H54 (cell line): ENCODE results near the gene MAP7D2.

Experiments used
- DNase-seq: peaks from one replicate; pipeline ENCODE4 v3.0.0; 2011; ENCODE audit warnings: low spot score, mixed read lengths; ENCODE audit not compliant: insufficient read length
- FAIRE-seq: peaks from 3 replicates; lab custom pipeline; 2011; peaks lifted over from hg19 to GRCh38; lab: Jason Lieb, UNC
- POLR2A ChIP-seq: IDR thresholded peaks from 2 replicates; pipeline ENCODE4 v1.6.1; 2011; ENCODE audit warnings: low read depth, mild to moderate bottlenecking, low read length

MAP7D2 gene

DNA sequence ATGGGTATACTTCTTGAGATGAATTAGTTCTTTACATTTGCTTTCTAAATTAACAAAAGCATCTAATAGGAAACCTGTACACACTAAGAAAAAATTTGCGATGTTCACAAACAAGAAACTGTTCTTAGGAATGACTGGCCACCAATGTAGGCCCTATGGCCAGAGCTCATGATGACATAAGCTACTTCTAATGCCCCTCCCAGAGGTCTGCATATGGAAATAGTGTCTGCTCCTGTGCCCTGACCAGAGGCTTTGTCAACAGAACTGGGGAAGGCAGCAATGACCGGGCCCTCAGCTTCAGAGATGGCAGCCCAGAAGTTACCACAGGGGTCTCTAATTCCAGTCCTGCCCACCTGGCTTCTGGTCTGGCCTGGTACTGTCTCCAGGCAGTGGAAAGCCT lies 110.8 kb downstream of the MAP7D2 start:
- FAIRE-seq, result no peak
- TF ChIP-seq POLR2A, result no peak
- no peak for DNase-seq

DNA sequence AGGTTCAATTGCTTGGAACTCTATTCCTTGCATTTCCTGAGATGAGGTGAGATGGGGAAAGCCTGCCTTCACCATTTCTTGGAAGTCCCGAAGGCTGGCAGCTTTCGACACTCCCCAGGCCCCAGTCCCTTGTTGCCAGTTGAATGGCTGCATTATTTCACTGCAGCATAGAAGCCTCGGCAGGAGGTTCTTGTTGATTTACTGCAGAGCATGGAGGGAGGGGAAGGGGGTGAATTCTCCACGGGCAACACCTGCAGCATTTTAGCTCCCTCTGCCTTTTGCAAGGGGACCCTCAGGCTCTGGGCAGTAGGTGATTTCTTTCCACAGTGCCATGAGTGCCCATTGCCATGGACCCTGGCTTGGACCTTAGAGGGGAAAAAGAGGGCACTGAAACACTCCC lies 115.1 kb downstream of the MAP7D2 start:
- FAIRE-seq (no peak), DNase-seq (no peak)
- no peak for TF ChIP-seq POLR2A

DNA sequence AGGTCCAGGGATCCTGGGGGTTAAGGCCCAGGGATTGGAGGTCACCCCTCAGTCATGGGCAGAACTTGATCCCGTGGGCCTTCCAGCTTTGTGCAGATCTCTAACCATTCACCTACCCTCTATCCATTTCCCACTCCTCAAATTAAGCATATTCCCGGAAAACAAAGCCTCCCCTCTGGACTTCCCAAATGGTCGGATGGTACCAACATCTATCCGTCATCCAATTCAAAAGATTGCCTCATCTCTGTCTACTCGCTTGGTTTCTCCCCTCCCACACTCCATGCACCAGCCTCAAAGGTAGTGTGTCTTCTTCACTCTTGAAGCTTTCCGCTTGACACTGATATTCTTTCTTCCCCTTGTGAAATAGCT lies 125.4 kb downstream of the MAP7D2 start:
- TF ChIP-seq POLR2A, result no peak; the same call in 1 of the 2 replicates
- FAIRE-seq (no peak), DNase-seq (no peak)

DNA sequence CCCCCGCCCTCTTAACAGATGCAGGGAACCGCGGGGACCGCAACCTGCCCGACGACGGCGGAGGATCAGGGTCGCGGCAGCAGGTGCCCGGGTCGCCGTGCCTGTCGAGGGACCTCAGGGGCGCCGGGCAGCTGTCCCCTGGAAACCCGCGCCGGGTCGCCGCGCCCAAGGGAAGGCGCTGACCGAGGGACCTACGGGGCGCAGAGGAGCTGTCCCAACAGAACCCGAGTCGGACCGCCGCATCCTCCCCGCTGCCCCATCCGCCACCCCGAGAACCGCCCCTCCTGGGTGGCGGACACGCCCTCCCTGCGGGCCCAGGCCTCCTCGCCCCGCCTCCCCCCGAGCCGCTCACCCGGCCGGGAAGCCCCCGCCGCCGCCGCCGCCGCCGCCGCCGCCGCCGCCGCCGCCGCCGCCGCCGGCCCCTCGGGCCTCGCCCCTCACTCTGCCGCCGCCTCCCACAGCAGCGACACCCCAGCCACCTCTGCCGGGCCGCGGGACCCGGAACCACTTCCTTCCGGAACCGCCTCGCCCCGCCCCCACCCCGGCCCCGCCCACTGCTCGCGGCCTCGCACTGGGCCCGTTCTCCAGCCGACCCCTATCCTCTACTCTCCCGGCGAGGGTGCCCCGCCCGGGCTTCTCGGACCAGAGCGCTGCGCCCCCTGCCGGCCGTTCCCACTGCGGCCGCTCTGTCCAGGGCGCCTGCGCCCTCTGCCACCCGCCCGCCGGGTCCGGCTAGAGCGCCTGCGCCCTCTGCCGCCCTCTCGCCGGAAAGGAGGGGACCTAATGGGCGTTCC lies 126.0 kb downstream of the MAP7D2 start, which contains the start of gene BCLAF3:
BCLAF3 (minus strand) TSS at position 506 of the 794 bp plus-strand sequence. CDS start 20,797 bp downstream, outside the sequence.
- peak; percentile 13; the same call in 1 of the 2 replicates for TF ChIP-seq POLR2A
- peak; percentile 58 for DNase-seq
- FAIRE-seq, result no peak

DNA sequence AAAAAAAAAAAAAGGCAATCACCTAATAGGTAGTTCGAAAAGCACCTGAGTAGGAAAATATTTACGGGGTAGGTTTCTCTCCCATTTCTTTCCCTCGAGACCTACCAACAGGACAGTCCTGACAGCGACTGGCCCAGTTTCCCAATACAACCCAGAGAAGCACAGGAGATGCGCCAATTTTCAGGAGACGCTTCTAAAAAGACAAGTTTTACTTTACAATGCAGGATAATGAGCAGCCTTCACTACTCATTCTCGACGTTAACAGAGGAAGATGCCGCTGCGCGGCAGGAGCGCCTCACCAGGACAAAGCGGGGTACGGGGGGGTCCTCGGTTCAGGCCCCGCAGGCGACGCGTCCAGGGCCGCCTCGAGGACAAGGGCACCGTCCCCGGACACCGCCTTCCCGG lies 126.6 kb downstream of the MAP7D2 start:
- DNase-seq (peak; percentile 7), FAIRE-seq (no peak)
- no peak for TF ChIP-seq POLR2A

DNA sequence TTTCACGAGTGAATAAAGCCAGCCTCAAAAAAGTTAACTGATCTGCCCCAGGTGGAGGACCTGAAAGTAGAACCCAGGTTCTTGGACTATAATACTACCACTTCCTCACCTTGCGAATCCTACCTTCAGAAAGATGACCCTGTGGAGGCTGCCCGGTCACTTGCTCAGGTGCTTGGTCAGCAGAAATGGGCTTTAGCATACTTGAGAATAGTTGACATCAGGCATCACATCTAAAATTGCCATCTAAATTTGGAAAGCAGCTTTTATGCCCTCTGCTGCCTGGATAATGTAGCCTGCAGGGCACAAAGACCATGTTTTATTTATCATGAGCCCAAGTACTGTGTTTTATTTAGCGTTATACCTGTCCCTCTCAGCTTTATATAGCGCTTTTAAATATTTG lies 128.9 kb downstream of the MAP7D2 start:
- no peak for FAIRE-seq
- DNase-seq, result no peak

DNA sequence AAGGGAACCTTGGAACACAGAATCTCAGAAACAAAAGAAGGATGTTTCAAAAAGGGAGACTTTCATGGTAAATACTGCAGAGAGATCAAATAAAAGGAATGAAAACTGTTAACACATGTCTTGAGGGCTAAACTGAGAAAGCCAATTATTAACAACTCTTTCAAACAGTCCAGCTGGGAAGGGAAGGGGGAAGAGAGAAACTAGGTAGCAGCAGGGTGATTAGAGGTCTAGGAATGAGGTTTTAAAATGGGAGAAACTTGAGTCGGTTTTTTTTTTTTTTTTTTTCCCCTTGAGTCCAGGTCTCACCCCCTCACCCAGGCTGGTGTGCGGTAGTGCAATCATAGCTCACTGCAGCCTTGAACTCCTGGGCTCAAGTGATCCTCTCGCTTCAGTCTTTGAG lies 130.2 kb downstream of the MAP7D2 start:
- DNase-seq (no peak), FAIRE-seq (no peak)
- no peak for TF ChIP-seq POLR2A

More for the DNA sequence above, 128.9 kb downstream of the MAP7D2 start:
- TF ChIP-seq POLR2A, result no peak

DNA sequence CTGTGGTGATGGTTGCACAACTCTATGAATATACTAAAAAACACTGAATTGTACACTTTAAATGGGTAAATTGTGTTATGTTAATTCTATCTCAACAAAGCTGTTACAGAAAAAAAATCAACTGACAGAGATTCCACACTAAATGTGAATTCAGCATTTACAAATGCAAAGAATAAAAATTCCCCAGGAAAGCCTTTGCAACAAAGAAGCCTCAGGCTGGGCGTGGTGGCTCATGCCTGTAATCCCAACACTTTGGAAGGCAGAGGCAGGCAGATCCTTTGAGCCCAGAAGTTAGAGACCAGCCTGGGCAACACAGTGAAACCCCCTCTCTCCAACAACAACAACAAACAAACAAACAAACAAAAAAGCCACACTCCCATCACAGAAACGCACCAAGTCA lies 134.8 kb downstream of the MAP7D2 start:
- no peak for DNase-seq
- no peak for FAIRE-seq
- no peak for TF ChIP-seq POLR2A

DNA sequence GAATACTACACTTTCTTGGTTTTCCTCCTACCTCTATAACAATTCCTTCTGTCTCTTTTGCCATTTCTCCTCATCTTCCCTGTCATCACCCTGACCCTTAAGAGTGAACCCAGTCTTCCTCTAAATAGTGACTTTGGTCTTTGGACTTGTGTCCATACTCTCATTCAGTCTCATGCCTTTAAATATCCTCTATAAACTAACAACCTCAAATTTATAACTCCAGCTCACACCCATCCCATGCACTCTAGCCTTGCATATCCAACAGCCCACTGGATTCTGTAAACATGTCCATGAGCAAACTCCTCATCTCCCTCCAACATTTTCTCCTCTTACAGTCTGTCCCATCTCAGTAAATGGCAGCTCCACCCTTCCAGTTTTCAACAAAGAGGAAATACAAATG lies 140.9 kb downstream of the MAP7D2 start:
- FAIRE-seq (no peak), DNase-seq (no peak)
- TF ChIP-seq POLR2A, result no peak

DNA sequence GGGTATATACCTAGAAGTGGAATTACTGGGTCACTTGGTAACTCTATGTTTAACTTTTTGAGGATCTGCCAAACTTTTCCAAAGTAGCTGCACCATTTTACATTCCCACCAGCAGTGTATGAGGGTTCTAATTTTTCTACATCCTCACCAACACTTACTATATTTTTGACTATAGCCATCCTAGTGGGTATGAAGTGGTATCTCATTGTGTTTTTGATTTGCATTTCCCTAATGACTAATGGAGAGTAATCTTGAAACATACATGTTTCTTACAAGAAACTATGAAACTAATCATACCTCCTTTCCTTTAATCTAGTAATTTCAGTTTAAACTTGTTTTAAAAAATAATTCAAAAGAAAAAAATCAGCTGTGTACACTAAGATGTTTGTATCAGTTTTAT lies 143.7 kb downstream of the MAP7D2 start:
- TF ChIP-seq POLR2A, result no peak
- FAIRE-seq, result no peak
- no peak for DNase-seq

DNA sequence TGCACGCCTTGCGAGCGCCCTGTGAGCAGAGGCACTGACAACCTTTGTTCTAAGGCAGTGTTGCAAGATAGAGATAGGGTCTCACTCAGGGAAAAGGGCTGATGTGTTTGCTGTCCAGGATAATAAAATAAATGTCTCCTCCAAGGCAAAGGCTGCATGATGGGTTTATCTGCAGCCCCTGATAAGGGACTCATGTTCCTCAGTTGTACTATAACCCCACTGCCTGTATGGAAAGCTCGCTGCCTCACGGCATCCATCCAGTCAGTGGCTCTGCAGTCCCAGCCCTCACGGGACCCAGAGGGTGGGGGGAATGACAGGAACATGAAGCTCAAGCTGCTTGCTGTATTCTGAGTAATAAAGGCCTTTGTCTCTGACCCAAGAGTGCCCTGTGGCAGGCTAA lies 148.4 kb downstream of the MAP7D2 start:
- no peak for FAIRE-seq
- TF ChIP-seq POLR2A, result no peak
- DNase-seq, result no peak

DNA sequence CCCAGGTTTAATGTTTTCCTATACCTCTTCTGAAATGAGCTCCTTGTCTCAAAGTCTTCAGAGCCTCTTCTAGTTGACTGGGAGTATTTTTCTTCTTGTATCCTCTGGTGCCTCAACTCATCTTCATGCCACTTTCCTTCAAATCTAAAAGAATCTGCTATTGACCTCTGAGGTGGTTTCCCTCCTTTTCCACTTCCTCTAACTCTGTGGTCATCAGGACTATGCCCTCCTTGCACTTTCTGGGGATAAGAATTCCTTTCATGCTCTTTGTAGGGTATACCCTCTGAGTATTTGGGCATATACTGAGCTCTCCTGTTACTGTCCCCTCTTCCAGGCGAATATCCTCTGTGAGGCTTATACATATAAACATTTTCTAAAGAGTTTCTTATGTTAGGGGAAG lies 150.7 kb downstream of the MAP7D2 start:
- FAIRE-seq (no peak), DNase-seq (no peak)
- TF ChIP-seq POLR2A, result no peak

DNA sequence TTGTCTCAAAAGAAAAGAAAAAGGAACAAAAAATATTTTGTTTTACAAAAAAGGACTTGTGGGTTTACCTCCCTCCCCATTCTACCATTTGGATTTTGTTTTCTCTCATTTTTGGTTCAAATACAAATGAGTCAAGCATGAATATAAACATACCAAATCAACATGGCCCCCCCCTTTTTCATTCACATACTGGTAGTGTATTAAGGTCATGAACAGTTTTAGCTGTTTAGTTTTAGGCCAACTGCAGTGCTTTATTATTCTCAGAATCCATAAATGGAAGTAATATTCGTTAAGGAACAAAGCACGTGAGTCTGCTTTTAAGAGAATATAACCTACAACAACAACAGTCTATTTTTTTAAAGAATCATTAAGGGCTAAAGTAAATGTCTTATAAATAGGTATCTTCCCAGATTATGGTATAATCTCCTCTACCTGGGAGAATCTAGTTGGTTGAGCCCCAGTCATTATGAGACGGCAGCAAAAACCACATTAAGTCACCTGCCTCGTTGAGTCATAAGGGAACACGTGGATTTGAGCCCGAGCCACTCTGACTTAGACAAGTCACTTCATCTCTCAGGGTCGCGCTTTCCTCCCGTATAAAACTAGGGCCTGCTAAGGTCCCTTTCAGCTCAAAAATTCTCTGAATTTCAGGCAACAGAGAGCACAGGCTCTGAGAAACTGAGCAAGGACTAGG lies 152.5 kb downstream of the MAP7D2 start:
- no peak for TF ChIP-seq POLR2A
- FAIRE-seq (no peak), DNase-seq (no peak)

DNA sequence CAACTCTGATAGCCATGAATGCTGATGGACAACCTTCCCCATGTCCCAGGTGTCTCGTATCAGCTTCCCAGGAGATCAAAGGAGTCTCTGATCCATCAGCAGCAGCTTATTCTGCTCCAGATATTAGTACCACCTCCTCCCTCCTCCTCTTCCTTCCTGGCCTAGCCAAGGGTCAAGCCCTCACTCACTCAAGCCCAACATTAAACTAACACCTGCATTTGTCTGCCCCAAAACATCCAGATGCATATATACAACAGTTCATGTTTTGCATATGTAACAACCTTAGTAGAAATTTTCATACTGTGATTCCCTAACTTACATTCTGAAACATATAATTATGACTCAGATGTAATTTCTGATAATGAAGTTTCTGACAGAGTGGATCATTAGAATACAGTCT lies 155.8 kb downstream of the MAP7D2 start:
- DNase-seq (no peak), FAIRE-seq (no peak)
- no peak for TF ChIP-seq POLR2A
